Posterior cingulate gyrus (tissue), 11 donors: Measurements from ENCODE around the gene DSCAML1.

Experiments used
- DNase-seq, 10 donors: peaks; one replicate each; pipeline versions ENCODE4 v3.0.0 to v3.0.0-alpha.2; 2020 to 2021; ENCODE audit warnings: mixed read lengths in 3 of 10
- intact Hi-C: fragments of 100-400 bp; cut with DNase I; formaldehyde crosslinking; loops from one replicate; pipeline ENCODE4 v1.15.1; 2023

DSCAML1 gene

DNA sequence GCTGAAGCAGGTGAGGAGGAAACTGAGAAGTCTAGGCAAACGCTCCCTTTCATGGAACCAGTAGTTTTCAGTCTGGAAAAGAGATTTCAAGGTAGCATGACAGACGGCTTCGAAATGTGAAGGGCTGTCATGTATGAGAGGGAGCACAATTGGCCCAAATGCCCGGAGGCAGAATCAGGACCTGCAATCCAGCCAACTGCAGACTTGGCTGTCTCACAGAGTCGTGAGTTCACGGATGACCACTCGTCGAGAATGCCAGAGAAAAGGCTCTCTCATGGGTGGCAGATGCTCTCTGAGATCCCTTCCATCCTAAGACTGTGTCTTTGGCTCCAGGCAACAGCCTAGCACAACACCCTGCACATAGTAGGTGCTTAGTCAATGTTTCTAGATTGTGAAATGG, 134.8 kb downstream of the DSCAML1 start:
- peak in 2 of 10 donors; percentile 53 to 55 for DNase-seq
- intact Hi-C loops: no loop called here

DNA sequence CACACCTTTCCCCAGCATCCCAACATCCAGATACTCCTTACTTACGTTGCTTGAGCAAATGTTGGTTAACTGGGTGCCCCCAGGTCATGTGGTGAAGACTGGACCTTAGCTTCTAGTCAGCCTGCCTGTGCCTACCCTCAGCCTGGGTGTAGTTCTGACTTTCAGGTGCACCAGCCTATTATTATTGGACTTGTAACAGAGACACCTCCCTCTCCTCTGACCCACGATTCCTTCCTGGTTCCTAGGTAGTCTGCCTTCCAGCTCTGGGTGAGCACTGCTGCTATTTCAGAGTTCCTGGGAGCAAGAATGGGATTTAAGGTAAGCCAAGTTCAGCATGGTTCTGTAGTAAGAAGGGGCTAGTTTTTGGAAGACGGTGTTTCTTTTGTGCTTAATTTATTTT, 138.2 kb downstream of the DSCAML1 start:
- intact Hi-C loops: no loop called here
- DNase-seq: peak in 1 of 10 donors; percentile 66

DNA sequence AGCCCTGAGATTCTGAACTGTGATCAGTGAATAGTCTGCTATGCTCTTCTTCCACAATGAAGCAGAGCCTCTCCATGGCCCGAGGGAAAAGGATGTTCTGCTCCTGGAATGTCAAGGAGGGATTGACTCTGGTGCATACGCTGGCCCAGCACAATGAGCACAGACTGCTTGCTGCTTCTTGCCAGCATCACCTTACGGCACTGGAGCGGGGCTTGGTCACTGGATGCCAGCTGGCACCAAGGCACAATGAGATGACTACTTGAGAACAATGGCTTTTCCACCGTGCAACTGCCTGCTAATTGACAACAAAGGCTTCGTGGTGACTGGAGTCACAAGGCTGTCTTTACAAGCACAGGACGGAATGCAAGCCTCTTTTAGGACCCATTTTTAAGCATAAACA, 139.2 kb downstream of the DSCAML1 start:
- intact Hi-C loops: no loop called here
- DNase-seq: peak; percentile 52 to 96 (median 76)

DNA sequence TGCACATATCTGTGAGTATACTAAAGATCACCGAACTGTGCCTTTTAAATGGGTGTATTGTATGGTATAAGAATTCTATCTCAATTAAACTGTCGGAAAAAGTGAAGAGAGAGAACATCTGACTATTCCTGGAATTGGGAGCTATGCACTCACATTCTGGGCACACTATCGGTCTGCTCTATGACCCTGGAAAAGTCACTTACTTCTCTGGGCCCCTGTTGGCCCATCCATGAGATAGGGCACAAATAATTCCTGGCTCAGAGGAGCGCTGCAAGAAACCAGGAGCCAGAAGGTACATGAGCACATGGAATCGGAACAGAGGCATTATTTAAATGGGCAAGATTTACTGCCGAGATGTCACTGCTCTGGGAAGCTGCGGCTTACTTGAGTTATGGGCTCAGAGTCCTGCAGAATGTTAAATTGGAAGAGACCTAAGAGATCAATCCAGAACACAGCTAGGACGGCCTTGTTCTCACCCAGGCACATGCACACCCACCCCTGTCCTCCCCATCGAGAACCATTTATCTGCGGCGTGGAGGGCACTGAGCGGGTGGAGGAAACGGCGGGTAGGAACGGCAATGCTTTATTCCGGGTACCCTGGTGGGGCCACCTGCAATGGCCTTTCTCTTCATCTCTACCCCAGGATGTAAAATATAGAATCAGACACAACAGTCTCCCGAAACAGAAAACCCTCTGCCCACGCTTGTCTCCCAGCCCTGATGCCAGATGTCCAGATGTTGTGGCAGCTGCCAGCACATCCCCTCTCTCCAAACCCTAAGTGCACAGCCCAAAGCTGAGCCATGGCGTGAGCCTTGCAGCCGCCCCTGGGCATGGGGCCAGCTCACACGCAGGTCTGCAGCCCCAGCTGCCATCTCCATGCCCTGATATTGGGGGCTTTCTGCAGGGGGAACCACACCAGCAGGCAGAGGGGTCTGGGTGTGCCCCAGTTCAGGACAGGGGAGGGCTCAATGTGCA, 142.4 kb downstream of the DSCAML1 start:
- peak in 3 of 10 donors; percentile 29 to 79 (median 73) for DNase-seq
- intact Hi-C loops: no loop called here

DNA sequence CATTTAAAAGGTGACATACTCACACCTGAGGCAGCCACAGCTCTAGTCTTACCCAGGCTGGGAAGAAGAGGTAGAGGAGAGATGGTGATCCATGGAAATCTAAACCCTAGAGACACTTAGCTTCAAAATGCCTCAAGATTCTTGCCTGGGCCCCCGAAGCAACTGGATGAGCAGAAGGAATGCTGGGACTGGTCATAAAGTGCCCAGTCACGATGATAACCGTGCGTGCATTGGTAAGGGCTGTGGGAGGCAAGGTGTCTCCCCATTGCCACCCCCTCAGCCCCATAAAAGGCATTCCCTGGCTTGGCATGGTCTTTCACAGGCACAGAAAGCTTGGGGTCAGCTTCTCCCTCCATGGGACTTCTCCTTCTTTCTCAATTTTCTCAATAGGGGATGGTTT, 144.5 kb downstream of the DSCAML1 start:
- peak in 2 of 10 donors; percentile 22 for DNase-seq
- intact Hi-C loops: no loop called here

DNA sequence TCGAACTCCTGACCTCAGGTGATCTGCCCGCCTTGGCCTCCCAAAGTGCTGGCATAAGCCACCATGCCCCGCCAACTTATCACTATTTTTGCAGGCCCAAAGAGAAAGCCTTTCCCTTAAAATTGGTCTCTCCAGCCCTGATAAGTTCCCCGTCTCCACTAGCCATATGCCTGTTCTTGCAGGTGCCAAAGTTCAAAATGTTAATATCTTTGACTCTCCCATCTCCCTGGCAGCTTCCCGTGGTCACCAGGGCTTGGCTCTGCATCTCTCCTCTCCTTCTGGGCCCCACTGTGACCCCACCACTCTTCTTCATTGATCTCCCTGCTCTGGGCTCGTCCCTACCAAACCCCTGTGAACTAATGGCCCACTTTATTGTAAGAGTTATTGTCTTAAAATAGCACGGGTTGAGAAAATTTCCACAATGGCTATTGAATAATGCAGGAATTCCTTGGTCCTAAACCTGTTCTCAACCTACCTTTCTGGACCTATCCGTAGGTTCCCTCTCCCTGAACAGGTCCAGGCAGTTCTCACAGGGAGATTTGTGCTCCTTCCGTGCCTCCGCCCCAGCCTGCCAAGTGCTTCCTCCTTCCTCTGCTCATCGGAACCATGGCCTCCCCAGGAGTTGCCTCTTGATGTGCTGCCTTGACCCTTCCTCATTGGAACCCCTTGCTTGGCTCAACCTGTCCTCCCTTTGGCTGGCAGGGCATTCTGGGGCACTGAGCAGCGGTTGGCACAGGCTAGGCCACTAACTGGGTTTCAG, 147.5 kb downstream of the DSCAML1 start:
- intact Hi-C loops: no loop called here
- peak in 2 of 10 donors; percentile 22 to 72 for DNase-seq

DNA sequence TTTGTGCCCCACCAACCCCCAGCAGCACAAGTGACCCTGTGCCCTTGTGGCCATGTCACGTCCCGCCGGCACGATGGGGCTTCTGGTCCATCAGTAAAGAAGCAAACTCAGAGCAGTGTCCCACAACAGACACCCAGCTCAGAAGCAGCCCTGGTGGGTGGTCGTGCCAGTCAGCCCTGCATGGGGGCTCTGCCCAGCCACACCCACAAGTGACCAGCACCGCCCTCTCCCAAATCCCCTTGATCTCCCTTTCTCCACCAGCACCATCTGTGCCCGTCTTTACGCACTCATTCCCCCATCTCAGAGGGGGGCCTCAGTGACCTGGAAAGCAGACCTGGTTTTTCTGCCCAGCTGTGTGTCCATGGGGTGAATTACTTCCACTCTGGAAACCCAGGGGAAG, 149.1 kb downstream of the DSCAML1 start:
- intact Hi-C loops: no loop called here

DNA sequence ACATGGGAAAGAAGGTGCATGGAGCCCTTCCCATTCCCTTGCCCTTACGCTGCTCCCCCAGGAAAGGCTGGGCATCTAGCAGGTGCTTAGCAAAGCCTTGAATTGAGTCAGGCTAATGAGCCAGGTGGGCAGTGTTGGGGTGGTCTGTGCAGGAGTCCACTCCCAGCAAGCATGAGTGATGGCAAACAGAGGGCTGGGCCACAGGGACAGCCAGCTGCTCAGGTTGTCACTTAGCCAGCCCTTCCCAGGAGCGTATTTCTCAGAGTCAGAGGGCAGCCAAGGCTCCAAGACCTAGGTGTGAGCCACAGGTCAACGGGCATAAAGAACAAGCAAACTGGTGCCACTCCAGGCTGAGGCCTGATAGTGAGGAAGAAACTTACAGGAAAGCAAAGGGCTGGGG, 149.8 kb downstream of the DSCAML1 start:
- DNase-seq: peak in 2 of 10 donors; percentile 47 to 49
- intact Hi-C loops: no loop called here

More for the DNA sequence above, 149.1 kb downstream of the DSCAML1 start:
- peak in 2 of 10 donors; percentile 38 to 57 for DNase-seq

DNA sequence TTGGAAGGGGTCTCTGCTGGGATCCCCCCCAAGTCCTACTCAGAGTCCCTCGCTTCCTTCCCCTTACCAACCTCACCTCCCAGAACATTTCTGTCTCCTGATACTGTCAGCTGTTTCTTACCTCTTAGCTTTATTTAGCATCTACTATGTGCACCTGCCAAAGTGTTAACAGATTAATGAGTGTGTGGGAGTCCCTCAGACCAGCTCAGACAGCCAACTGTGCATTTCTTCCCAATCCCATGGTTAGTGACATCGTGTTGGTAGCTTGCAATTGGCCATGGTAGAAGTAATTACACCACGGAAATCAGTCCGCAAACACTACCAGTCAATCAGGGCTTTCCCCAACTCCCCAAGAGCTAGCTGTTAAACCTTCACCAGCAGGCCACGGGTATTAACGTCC, 150.6 kb downstream of the DSCAML1 start:
- DNase-seq: no peak
- intact Hi-C loops: no loop called here

DNA sequence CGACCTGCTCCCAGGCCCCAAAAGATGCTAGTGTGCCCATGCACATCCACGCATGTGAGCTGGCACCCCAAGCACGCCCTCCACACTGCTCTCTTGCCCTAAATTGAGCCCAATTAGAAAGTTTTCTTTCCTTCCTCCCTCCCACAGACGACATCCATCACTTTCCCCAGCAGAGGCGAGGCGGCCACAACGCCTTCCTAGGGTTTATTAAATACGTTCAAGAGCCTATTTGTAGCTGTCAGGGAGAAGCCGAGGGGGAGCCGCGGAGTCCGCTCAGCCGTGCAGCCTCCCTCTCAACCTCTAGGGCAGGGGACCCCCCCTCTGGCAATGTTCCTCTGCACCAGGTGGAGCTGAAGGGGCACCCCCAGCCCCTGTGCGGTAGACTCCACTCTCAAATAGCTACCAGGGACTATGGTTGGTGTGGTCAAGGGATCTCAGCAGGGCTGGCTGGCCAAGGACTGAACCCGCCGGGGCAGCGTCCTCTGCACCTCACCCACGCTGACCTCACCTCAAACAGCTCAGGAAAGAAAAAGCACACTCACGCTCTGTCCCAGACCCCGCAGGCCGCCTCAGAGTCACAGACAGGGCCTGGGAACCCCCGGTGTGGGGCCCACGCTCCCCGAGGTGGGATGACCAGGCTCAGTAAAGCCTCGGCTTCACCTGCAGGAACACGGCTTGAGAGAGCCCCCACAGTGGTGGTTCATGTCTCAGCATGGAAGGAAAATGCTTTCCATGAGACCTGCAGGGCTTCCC, 152.4 kb downstream of the DSCAML1 start:
- intact Hi-C loops: no loop called here
- peak in 1 of 10 donors; percentile 67 for DNase-seq

DNA sequence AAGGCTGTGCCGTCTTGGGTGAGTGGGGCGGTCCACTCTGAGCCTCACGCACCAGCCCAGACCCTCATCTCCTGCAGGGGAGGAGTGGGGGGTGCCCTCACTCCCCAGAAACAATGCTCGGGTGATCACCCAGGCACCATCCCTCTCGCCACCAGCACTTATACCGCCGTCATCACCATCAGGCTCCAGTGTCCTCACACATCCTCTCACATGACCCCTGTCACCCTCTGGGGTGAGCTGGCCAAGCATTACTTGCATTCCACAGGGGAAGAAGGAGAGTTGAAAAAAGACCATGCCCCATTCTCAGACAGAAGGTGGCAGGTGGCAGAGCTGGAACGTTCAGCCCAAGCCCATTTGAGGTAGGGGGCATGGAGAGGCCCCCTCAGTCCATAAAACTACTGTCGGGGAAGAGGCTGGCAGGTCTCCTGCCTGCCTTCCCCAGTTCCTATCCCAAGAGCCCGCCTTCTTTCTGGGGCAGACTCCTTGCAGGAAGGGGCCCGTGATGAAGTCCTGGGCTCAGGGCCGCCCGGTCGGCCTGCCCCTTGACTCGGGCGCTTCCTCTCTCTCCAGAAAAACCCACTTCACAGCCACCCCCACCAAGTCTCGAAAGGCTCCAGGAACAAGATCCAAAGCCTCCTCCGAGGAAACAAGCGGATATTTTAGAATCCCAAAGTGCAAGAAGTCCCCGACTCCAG, 153.3 kb downstream of the DSCAML1 start:
- intact Hi-C loops: no loop called here
- DNase-seq: peak in 1 of 10 donors; percentile 66

DNA sequence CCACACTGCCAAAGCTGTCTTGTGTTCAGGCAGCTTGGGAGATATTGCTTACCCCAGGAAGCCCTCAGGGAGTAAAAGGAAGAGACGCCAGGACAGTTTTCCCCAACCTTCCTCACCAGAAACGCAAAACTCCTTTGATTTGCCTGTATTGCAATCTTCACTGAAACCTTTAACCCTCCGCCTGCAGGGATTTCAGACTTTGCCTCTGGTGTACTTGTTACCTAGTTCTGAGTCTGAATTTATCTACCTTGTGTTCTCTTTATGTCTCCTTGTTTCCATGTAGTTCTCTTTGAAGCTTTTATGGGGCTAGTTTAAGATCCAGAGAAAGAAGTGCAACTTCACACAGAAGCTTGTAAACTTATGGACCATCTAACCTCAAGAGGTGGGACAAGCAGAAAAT, 154.2 kb downstream of the DSCAML1 start:
- no peak for DNase-seq
- intact Hi-C loops: no loop called here

DNA sequence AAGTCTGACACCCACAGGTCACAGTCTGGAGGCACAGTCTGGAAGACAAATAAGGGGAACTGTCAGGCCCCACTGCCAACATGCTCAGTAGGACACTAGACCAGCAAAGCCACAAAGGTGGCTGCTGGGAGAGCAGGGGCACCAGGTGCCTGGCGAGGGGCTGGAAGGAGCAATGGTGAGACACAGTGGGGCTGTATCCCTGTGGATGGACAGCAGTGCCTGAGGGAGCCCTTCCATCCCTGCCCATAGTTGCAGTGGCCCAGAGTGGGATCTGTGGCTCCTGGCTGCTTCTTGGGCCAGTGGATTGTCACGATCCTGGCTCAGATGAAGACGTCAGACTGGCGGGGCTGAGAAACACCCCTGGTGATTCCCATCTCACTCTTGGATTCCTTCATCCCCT, 154.6 kb downstream of the DSCAML1 start:
- intact Hi-C loops: no loop called here
- DNase-seq: peak in 1 of 10 donors; percentile 73

DNA sequence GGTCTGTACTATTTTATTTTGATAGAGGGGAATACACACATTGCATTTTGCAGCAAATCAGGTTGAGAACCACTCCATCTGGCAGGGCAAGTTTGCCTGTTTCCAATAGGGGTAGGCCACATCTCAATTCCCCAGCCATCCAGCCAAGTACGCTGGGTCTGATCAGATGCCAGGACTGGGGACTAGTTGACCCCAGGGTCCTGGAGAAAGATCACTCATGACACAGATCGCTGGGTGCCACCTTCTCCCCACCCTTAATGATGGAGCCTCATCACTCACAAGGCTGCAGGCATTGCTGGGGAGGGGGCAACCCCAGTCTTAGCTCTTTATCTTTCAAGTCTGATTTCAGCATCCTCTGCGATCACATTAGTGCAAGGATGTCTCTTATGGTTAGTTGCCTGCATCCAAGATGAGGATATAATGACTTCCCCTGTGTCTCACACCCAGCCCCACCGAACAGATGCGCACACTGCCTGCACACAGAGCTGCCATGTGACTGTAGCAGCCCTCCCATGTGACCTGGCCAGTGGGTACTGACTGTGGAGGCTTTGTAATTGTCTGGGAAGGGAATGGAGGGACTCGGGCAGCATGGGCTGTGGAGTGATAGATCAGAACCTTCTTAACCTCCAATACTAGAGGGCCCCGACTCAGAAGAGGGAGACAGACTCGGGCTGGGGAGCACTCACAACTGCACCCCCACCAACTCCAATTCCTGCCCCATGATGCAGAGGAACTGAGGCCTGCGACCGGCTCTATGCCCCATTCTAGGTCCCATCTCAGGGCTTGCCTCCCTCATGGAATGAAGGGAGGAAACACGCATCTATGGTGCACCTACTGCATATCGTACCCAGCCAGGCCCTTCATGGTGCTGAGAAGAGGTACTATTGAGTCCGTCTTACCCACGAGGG, 155.8 kb downstream of the DSCAML1 start:
- DNase-seq: peak; percentile 75 to 98 (median 88)
- intact Hi-C loops: no loop called here

DNA sequence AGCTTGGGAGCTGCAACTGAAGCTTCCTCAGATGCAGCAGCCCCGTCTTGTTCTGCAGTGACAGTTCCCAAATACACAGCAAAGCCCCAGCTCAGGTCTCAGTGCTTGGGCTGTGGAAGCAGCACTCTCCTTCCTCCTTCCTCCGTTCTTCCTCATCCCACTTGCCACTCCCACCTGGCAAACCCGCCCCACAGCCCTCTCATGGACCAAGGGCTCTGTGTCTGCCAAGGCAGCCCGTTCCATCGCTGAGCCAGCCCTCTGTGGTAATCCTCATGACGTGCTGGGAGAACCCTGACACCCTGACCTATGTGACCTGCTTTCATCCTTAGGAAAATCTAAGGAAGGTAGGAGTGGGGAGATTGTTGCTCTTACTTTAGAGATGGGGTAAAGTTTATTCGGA, 157.0 kb downstream of the DSCAML1 start:
- DNase-seq: peak in 1 of 10 donors; percentile 45
- intact Hi-C loops: no loop called here

DNA sequence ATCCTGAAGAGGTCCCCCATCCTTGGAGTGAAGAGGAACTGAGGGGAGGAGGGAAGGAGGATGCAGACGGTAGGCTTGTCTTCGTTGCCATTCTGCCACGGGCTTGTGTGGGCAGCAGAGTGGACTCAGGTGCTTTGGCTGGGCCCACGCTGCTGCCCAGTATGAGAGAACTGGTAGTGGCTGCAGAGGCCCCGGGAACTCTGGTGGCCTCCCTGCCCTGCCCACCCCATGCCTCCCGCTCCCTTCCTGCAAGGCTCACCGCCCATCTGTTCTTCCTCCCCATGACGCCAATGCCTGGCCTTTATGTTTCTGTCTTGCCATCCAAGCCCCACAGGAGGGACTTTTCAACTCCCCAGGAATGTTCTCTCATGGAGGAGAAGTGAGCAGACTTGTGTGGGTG, 157.4 kb downstream of the DSCAML1 start:
- intact Hi-C loops: no loop called here
- DNase-seq: peak in 1 of 10 donors; percentile 36

DNA sequence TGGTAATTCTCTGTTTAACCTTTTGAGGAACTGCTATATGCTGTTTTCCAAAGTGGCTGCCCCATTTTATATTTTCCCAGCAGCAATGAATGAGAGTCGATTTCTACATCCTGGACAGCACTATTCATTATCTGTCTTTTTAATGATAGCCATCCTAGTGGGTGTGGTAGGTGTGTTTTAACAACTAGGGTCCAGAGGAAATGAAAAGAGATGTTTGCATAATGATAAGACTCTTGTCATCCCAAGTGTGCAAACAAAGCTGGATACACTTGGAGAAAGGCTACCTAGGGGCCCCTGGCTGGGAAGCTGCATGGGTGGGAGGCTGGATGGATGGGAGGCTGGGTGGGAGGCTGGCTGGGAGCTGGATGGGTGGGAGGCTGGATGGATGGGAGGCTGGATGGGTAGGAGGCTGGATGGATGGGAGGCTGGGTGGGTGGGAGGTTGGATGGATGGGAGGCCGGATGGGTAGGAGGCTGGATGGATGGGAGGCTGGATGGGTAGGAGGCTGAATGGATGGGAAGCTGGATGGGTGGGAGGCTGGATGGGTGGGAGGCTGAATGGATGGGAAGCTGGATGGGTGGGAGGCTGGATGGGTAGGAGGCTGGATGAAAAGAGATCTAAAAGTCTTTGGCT, 158.0 kb downstream of the DSCAML1 start:
- DNase-seq: peak in 1 of 10 donors; percentile 16
- intact Hi-C loops: no loop called here
